Fibroblast of lung (primary cell): ENCODE data around the gene SMIM5.

ENCODE experiments used
- EZH2 ChIP-seq: IDR thresholded peaks from 2 replicates; pipeline ENCODE4 v1.5.1; 2012; ENCODE audit warnings: low read length, control low read depth, mild to moderate bottlenecking; ENCODE audit errors: missing control alignments
- TF ChIP-seq, protein P1 (sequence below), 2 donors: IDR thresholded peaks in 1 of 2; conservative IDR thresholded peaks in 1 of 2; 1 replicate in 1 of 2; 2 replicates in 1 of 2; pipeline ENCODE4 v1.5.1; 2011 to 2012; ENCODE audit warnings: low read length in 2 of 2, control low read depth in 1 of 2, inconsistent platforms in 1 of 2, low read depth in 1 of 2, mild to moderate bottlenecking in 1 of 2

DNA sequence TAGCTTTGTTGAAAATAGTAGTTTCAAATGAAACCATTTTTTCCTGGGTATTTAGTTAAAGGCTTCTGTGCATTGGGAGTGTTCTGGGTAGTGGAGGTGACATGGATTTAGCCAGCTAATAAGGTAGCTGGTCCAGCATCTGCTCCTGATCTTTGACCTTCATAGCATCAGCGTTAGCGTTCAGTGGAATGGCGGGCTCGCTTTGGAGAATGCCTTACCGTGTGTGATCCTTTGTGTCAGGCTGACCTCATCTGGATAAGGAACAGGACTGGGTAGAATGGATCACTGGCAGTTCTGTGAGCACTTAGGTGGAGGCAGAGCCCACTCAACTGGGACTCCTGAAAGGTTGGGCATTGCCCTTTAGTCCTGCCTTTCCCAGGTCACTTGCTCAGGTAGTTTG lies 37.6 kb downstream of the SMIM5 start:
- TF ChIP-seq, protein P1, sequence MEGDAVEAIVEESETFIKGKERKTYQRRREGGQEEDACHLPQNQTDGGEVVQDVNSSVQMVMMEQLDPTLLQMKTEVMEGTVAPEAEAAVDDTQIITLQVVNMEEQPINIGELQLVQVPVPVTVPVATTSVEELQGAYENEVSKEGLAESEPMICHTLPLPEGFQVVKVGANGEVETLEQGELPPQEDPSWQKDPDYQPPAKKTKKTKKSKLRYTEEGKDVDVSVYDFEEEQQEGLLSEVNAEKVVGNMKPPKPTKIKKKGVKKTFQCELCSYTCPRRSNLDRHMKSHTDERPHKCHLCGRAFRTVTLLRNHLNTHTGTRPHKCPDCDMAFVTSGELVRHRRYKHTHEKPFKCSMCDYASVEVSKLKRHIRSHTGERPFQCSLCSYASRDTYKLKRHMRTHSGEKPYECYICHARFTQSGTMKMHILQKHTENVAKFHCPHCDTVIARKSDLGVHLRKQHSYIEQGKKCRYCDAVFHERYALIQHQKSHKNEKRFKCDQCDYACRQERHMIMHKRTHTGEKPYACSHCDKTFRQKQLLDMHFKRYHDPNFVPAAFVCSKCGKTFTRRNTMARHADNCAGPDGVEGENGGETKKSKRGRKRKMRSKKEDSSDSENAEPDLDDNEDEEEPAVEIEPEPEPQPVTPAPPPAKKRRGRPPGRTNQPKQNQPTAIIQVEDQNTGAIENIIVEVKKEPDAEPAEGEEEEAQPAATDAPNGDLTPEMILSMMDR (conservative IDR thresholded peaks at IDR 0.05 in 1 of 2, IDR thresholded peaks at IDR 0.05 in 1 of 2; ENCODE audit: low read depth in 1 of 2, low read length in 2 of 2) = no peak
- no peak for TF ChIP-seq EZH2
